ENCODE data around the gene RABGAP1L.
"Not testable (repeated sequence)": the region's sequence is repeated elsewhere in the genome, so short reads cannot be mapped to it uniquely, and the experiment has no call there.

The RABGAP1L gene

DNA sequence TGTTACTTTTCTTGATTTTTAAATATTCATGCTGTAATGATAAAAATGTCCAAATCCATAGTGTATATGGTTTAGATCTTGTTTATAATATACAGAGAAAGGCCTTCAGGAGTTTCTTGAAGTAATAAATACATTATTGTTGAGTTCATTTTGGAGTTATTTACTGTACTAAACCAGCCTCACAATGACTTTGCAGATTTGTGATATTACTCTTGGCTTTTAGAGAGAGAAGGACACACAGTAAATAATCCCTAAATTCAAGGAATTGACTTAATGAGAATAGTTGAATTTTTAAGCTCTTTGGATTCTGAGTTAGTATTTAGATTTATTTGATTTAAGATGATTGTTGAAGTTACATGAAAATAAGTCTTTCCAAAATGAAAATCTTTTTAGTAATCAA lies 38.9 kb downstream of the RABGAP1L start:
- DNase-seq (ENCODE audit: low spot score): no peak

- DNase-seq (ENCODE audit: low spot score): no peak
These were observed 41.4 kb downstream of the RABGAP1L start for GRCh38 chr1:174200746-174201145.

GRCh38 chr1:174204697-174205308 lies 45.5 kb downstream of the RABGAP1L start:
- no peak for DNase-seq (ENCODE audit: low spot score)

GRCh38 chr1:174206148-174206836 lies 47.0 kb downstream of the RABGAP1L start:
- DNase-seq (ENCODE audit: low spot score): no peak

DNA sequence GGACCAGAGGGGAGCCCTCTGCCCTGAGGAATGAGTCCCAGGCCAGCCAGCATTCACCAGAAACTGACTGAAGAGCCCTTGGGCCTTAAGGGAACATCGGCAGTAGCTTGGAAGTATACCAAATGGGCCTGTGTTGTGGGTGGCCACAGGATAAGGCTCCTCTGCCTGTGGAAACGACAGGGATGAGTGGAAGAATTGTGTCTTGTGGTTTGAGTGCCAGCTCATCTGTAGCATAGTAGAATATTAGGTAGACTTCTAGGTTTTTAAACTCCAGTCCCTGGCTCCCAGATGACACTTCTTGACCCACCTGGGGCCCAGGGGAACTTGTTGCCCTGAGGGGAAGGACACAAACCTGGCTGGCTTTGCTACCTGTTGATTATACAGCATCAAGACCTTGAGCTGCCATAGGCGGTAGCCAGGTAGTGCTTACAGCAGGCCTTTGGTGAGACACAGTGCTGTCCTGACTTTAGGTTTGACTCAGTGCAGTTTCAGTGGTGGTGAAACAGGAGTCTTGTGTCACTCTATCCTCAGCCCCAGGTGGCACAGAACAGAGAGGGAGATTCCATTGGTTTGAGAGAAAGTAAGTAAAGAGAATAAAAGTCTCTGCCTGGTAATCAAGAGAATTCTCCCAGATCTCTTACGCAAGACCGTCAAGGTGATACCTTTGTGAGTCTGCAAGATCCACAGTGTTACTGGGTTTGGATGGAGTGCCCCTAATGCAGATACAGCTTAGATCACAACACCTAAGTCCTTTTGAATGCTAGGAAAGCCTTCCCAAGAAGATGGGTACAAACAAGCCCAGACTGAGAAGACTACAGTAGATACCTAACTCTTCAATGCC lies 50.2 kb downstream of the RABGAP1L start:
- DNase-seq (ENCODE audit: low spot score): no peak

GRCh38 chr1:174211486-174211885 lies 52.2 kb downstream of the RABGAP1L start:
- DNase-seq (ENCODE audit: low spot score): no peak

- DNase-seq (ENCODE audit: low spot score): no peak
These were observed 56.4 kb downstream of the RABGAP1L start for GRCh38 chr1:174215766-174216165.

DNA sequence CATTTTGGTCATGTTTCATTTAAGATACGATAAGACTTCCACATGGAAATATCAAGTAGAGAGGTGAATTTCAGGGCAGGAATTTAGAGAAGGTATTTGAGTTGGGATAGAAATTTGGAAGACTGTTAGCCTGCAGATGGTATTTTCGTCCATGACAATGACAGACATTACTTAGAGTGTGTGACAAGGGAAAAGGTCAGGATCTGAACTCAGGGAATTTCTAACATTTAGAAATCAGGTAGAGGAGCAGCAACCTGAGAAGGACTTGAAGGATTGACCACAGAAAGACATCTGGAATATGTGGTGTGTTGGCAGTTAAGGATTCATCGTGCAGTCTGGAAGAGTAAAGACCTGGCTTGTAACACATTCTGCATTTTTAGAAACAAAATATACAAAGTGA lies 57.9 kb downstream of the RABGAP1L start:
- no peak for DNase-seq (ENCODE audit: low spot score)

GRCh38 chr1:174217787-174218574 lies 58.7 kb downstream of the RABGAP1L start:
- peak; percentile 20 for DNase-seq (ENCODE audit: low spot score)

DNA sequence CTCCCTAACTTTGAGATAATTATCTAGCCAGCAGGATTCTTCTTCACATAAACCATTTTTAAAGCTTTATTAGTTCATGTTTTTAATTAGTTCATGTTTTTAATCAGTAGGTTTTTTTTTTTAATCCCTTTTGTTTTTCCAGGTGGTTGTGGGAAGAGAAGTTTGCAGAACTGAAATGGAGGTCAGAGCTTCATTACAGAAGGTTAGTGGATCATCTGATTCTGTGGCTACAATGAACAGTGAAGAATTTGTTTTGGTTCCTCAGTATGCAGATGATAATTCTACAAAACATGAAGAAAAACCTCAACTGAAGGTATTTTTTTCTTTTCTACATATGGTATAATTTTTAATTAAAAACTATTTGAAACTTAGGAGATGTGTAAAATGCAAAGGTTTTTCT lies 59.7 kb downstream of the RABGAP1L start:
- no peak for DNase-seq (ENCODE audit: low spot score)

DNA sequence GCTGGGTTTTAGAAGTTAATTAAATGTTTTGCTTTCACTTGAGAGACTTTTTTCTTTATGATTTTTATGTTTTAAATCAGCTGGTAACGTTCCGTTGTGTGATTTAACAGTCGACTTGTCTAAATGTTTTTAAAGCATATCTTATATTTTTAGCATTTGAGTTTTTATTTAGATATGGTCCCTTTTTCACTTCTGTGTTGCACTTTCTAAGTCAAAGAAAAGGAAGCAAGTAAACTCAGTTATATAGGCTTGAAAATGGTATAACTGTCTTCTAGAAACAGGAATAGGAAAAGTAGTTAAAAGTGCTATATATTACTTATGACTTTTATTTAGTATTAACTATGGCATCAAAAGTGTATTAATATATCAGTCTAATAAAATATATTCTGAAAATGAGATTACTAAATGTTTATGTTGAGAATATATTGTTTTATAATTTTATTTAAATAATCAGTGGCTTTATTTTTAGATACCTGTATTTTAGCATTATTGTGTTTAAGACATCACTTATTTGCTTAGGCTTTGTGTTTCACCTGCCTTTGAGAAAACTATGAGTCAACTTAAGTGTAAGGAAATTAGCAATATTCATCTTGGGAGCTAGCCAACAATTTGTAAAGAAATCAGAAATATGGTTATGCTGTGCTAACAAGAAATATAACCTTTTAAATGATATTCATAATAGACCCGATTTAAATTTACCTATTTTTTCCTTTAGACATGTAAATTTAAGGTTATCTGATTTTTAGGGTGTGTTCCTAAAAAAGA lies 60.5 kb downstream of the RABGAP1L start:
- no peak for DNase-seq (ENCODE audit: low spot score)

GRCh38 chr1:174221681-174222080 lies 62.4 kb downstream of the RABGAP1L start:
- no peak for DNase-seq (ENCODE audit: low spot score)

- DNase-seq (ENCODE audit: low spot score): peak; percentile 35
These were observed 63.0 kb downstream of the RABGAP1L start for GRCh38 chr1:174222166-174222949.

DNA sequence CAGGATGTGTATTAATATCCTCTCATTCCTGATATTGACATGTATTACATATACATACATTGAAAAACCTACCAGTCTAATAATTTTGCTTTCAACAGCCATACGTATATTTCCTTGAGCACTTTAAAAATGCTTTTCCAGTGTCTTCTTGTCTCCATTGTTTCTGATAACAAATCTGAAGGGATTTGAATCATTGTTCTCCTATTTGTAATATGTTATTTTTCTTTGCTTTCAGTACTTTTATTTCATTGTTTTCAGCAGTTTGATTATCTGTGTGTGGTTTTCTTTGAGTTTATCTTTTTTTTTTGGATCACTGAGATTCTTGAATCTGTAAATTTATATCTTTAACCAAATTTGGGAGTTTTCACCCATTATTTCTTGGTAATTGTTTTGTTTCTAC lies 65.3 kb downstream of the RABGAP1L start:
- DNase-seq (ENCODE audit: low spot score): no peak

DNA sequence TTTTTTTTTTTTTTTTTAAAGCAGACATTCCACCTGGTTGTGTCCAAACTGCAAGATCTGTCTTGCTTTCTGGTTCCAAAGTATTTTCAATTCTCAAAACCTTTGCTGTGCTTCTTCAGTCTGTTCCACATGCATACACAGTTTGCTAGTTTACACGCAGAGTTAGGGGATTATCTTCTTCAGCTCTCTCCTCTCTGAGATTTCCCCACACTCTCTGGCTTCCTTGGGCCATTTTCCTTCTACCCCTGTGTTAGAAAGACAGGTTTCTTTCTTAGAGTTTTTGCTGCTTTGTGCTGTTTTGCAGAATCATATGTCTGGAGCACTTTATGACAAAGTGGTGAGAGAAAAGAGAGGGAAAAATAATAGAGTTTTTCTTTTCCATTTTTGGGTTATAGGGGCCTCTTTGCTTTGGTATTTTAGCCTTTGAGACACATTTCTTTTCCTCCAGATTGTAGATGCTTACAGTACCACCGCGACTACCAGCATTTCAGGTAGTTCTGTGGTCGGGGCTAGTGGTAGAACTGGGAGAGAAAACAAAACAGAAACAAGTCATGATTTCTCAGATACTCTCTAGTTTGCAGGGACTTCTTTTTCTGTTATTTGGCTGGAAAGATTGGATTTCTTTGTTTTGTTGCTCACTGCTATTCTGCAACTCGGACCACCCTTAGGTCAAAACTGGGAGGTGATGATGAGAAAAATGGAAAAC lies 66.3 kb downstream of the RABGAP1L start:
- no peak for DNase-seq (ENCODE audit: low spot score)

DNA sequence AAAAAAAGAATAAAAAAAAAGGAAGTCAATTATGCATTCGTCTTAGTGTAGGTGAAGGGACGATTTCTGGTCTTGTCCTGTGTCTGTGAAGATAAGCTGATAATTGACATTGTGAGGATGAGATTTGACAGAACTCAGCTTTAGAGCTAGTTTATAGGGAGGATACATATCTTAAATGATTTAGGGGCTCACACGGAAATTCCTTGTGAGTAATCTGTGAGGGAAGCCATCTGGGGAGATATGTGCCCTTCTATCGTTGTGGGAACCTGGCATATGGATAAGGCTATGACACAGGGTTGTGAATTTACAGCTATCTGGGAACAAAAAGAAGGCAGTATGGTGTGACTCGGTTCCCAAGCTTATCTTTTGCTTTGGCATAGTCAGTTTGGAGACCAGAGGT lies 71.1 kb downstream of the RABGAP1L start:
- no peak for DNase-seq (ENCODE audit: low spot score)

DNA sequence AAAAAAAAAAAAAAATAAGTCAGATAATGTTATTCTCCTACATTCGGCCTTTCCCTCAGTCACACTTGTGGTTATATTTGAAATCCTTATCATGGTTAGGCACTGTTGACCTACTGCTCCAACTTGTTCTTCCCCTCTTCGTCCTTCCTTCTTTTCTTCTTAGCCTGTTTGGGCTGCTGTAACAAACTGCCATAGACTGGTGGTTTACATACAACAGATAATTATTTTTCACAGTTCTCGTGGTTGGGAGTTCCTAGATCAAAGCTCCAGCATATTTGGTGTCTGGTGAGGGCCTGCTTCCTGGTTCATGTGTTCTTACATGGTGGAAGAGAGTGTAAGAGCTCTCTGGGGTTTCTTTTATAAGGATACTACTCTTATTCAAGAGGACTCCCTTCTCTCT lies 73.4 kb downstream of the RABGAP1L start:
- DNase-seq (ENCODE audit: low spot score): no peak

- DNase-seq (ENCODE audit: low spot score): not testable (repeated sequence)
These were observed 79.7 kb downstream of the RABGAP1L start for GRCh38 chr1:174238845-174239501.

DNA sequence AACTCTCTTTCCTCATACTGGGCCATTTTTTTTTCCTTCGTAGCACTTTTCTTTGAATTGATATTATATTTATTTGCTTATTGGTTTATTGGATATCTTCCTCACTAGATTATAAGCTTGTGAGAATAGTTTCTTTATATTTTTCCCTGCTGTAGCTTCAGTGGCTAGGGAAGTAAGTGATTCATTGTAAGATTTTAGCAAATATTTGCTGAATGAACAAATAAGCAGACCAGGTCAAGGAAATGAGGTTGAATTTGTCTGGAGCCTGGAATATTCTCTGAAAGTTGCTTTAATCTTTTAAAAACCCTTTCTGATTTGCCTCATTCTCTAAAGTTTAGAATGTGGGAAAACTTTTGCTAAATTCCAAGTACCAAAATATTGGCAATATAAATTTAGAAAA lies 80.2 kb downstream of the RABGAP1L start:
- DNase-seq (ENCODE audit: low spot score): peak; percentile 9
